ENCODE data around the gene KRT78. TPM values are rescaled to one million over a fixed set of nuclear protein-coding genes. Genes with fewer than 3 reads are reported as not detected.

The KRT78 gene
- total RNA-seq, 2 experiments from 2014 or later: not detected

DNA sequence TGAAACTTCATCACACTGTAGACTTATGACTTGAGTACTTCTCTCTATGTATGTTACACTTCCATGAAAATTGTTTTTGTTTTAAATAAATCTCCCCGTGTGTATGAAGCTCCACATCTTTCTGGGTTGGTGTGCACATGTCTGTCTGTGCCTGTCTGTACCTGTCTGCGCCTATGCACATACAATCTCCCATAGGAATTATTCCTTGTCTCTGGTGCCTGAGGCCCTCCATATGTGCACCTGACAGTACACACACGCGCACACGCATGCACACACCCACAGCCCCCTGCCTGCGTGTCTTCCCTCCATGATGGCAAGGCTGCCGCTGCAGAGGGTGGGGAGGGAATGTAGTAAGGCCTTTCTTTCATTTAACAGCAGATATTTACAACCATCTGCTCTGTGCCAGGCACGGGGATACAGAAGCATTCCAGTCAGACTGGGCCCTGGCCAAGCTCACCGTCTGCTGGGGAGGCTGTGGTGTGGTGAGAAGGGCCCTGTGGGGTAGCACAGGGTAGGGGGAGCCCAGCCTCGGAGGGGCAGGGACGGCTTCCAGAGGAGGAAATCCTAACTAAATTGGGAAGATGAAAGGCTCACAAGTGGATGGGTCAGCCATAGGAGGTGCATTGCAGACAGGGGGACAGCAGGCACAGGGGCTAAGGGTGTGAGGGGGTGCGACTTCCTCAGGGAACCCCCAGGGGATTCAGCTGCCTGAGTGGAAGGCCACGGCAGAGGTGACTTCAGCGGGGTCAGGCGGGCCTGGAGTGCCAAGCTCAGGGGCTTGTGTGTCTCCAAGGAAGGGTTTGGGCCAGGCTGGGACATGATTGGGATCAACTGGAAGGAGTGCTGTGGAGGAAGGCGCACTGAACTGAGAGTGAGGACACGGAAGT, 30.0 kb upstream of the KRT78 start:
- Mint-ChIP-seq H3K36me3 (ENCODE audit: low read depth) (no peaks in the 10 kb centered on the region), H3K4me3 (no peak overlapping the region)

DNA sequence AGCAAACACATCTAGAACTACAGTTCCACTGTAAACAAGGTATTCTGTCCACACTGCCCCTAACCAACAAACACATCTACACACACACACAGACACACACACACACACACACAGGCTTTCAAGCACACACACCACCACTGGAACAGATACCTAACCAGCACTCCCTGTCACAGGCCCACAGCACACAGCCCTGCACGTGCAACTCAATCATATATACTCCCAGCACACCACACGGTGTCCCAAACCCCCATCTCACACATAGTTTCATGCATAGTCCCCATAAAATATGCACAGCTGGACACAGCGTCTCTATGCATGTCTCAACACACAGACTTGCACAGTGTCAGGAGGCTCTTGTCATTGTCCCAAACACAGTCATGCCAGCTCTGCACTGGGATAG, 28.4 kb upstream of the KRT78 start:
- H3K27ac Mint-ChIP-seq: no peak overlapping the region

More for the DNA sequence above, 30.0 kb upstream of the KRT78 start:
- Mint-ChIP-seq H3K27ac (no peak overlapping the region), H3K27me3 (ENCODE audit: low read depth) (no peaks in the 10 kb centered on the region), H3K4me1 (ENCODE audit: low read depth) (peaks cover 12% of the 10 kb centered on the region), H3K9me3 (no peaks in the 10 kb centered on the region)
- DNase-seq: no peak
- CTCF ChIA-PET: interaction anchor here (0.6 to 8.6 kb wide), 67 partner anchors 7 to 828 kb away, joined by 3 to 369 read pairs (median 4); partner anchors contain the start of genes KRT1, KRT18, KRT73 and KRT74
- intact Hi-C loops (cut with micrococcal nuclease): loop anchor here (1.0 to 2.0 kb wide), 3 partner anchors 295 to 722 kb away; no protein-coding TSS in a partner anchor

GRCh38 chr12:52876372-52876771, 27.6 kb upstream of the KRT78 start:
- CTCF ChIA-PET: interaction anchor here (0.6 to 5.0 kb wide), 4 partner anchors 9 to 288 kb away, joined by 4 to 37 read pairs (median 6); no protein-coding TSS in a partner anchor
- intact Hi-C loops (cut with micrococcal nuclease): no loop called here
- no peak overlapping the region for H3K4me3 Mint-ChIP-seq
- peaks cover 15% of the 10 kb centered on the region for H3K4me1 Mint-ChIP-seq (ENCODE audit: low read depth)
- no peaks in the 10 kb centered on the region for H3K9me3 Mint-ChIP-seq
- DNase-seq: no peak
- no peaks in the 10 kb centered on the region for H3K36me3 Mint-ChIP-seq (ENCODE audit: low read depth)
- no peak overlapping the region for H3K27ac Mint-ChIP-seq
- H3K27me3 Mint-ChIP-seq (ENCODE audit: low read depth): no peaks in the 10 kb centered on the region

More for the DNA sequence above, 28.4 kb upstream of the KRT78 start:
- Mint-ChIP-seq H3K36me3 (ENCODE audit: low read depth) (no peaks in the 10 kb centered on the region), H3K27me3 (ENCODE audit: low read depth) (no peaks in the 10 kb centered on the region), H3K4me3 (no peak overlapping the region), H3K9me3 (no peaks in the 10 kb centered on the region), H3K4me1 (ENCODE audit: low read depth) (peaks cover 15% of the 10 kb centered on the region)
- intact Hi-C loops (cut with micrococcal nuclease): no loop called here
- no peak for DNase-seq
- CTCF ChIA-PET: interaction anchor here (0.6 to 7.7 kb wide), 9 partner anchors 104 to 720 kb away, joined by 3 to 89 read pairs (median 4); no protein-coding TSS in a partner anchor

GRCh38 chr12:52874573-52875435, 26.0 kb upstream of the KRT78 start:
- H3K4me1 Mint-ChIP-seq (ENCODE audit: low read depth): peaks cover 14% of the 10 kb centered on the region
- peak overlapping the region; percentile 48 for H3K4me3 Mint-ChIP-seq
- no peaks in the 10 kb centered on the region for H3K27me3 Mint-ChIP-seq (ENCODE audit: low read depth)
- intact Hi-C loops (cut with micrococcal nuclease): loop anchor here (5.0 kb wide), 2 partner anchors 208 to 483 kb away; no protein-coding TSS in a partner anchor
- H3K36me3 Mint-ChIP-seq (ENCODE audit: low read depth): no peaks in the 10 kb centered on the region
- H3K27ac Mint-ChIP-seq: no peak overlapping the region
- DNase-seq: no peak
- H3K9me3 Mint-ChIP-seq: no peaks in the 10 kb centered on the region
- CTCF ChIA-PET: interaction anchor here (0.6 to 8.2 kb wide), 10 partner anchors 7 to 547 kb away, joined by 3 to 126 read pairs (median 4); no protein-coding TSS in a partner anchor

GRCh38 chr12:52873832-52874572, 25.2 kb upstream of the KRT78 start:
- Mint-ChIP-seq H3K27ac (no peak overlapping the region), H3K4me1 (ENCODE audit: low read depth) (peaks cover 14% of the 10 kb centered on the region), H3K4me3 (peak overlapping the region; percentile 57), H3K36me3 (ENCODE audit: low read depth) (no peaks in the 10 kb centered on the region), H3K9me3 (no peaks in the 10 kb centered on the region), H3K27me3 (ENCODE audit: low read depth) (no peaks in the 10 kb centered on the region)
- peak; percentile 71 for DNase-seq
- intact Hi-C loops (cut with micrococcal nuclease): loop anchor here (5.0 kb wide), 2 partner anchors 207 to 482 kb away; no protein-coding TSS in a partner anchor
- CTCF ChIA-PET: interaction anchor here (0.8 to 8.2 kb wide), 9 partner anchors 8 to 546 kb away, joined by 3 to 126 read pairs (median 3); no protein-coding TSS in a partner anchor

GRCh38 chr12:52873513-52873831, 24.7 kb upstream of the KRT78 start:
- Mint-ChIP-seq H3K27me3 (ENCODE audit: low read depth) (no peaks in the 10 kb centered on the region), H3K4me1 (ENCODE audit: low read depth) (peaks cover 14% of the 10 kb centered on the region), H3K27ac (no peak overlapping the region), H3K9me3 (no peaks in the 10 kb centered on the region), H3K36me3 (ENCODE audit: low read depth) (no peaks in the 10 kb centered on the region), H3K4me3 (peak overlapping the region; percentile 57)
- intact Hi-C loops (cut with micrococcal nuclease): loop anchor here (5.0 kb wide), 2 partner anchors 206 to 481 kb away; no protein-coding TSS in a partner anchor
- DNase-seq: no peak
- CTCF ChIA-PET: interaction anchor here (0.7 to 8.2 kb wide), 8 partner anchors 9 to 501 kb away, joined by 3 to 126 read pairs (median 3); no protein-coding TSS in a partner anchor

- Mint-ChIP-seq H3K36me3 (ENCODE audit: low read depth) (no peaks in the 10 kb centered on the region), H3K27ac (no peak overlapping the region), H3K4me1 (ENCODE audit: low read depth) (peaks cover 15% of the 10 kb centered on the region), H3K4me3 (no peak overlapping the region), H3K27me3 (ENCODE audit: low read depth) (no peaks in the 10 kb centered on the region), H3K9me3 (no peaks in the 10 kb centered on the region)
- no peak for DNase-seq
- intact Hi-C loops (cut with micrococcal nuclease): loop anchor here (5.0 kb wide), 2 partner anchors 206 to 481 kb away; no protein-coding TSS in a partner anchor
- CTCF ChIA-PET: interaction anchor here (0.5 to 8.2 kb wide), 9 partner anchors 9 to 500 kb away, joined by 3 to 126 read pairs (median 3); no protein-coding TSS in a partner anchor
Observed at GRCh38 chr12:52872644-52873389, 24.0 kb upstream of the KRT78 start.

DNA sequence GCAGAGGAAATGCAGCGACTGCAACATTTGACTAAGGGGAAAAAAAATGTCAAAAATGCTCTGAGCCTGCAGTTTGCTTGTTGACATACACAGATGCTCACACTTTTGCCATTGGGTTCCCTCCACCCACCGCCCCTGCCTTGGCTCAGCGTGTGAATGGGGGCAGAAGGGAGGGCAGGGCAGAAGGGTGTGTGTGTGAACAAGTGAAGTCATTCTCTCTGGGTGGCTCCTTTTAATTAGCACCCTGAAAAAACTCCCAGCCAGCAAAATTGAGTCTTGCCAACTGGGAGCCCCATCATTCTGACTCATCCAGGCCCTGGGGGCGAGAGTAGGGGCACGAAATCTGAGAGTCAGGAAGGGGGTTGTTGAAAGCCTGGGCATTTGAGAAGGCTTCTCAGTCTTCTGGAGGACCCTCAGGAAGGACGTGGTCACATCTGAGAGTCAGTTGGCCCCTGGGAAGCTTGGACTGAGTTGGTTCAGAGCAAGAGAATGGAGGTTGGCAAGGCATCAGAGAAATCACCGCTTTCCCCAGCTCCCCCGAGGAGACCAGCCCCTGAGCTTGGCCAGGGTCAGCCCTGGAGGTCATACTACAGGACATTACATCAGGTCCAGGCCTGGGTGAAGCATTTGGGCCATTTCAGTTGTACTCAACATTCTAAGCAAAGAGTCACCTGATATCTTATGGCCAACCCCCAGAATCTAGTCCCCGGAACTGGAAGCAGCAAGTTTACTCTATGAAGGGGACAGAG, 22.7 kb upstream of the KRT78 start:
- Mint-ChIP-seq H3K9me3 (no peaks in the 10 kb centered on the region), H3K27ac (no peak overlapping the region), H3K4me3 (no peak overlapping the region), H3K4me1 (ENCODE audit: low read depth) (peaks cover 25% of the 10 kb centered on the region), H3K36me3 (ENCODE audit: low read depth) (no peaks in the 10 kb centered on the region), H3K27me3 (ENCODE audit: low read depth) (no peaks in the 10 kb centered on the region)
- no peak for DNase-seq
- intact Hi-C loops (cut with micrococcal nuclease): loop anchor here (2.0 to 5.0 kb wide), 3 partner anchors 204 to 499 kb away; no protein-coding TSS in a partner anchor
- CTCF ChIA-PET: interaction anchor here (0.7 to 8.2 kb wide), 16 partner anchors 11 to 711 kb away, joined by 3 to 126 read pairs (median 5); no protein-coding TSS in a partner anchor

GRCh38 chr12:52870361-52871290, 21.8 kb upstream of the KRT78 start:
- Mint-ChIP-seq H3K27ac (no peak overlapping the region), H3K36me3 (ENCODE audit: low read depth) (no peaks in the 10 kb centered on the region), H3K9me3 (no peaks in the 10 kb centered on the region), H3K4me3 (no peak overlapping the region), H3K4me1 (ENCODE audit: low read depth) (peaks cover 25% of the 10 kb centered on the region), H3K27me3 (ENCODE audit: low read depth) (no peaks in the 10 kb centered on the region)
- CTCF ChIA-PET: interaction anchor here (0.6 to 8.2 kb wide), 43 partner anchors 9 to 711 kb away, joined by 3 to 126 read pairs (median 4); no protein-coding TSS in a partner anchor
- peak; percentile 88 for DNase-seq
- intact Hi-C loops (cut with micrococcal nuclease): loop anchor here (1.0 to 5.0 kb wide), 4 partner anchors 203 to 498 kb away; no protein-coding TSS in a partner anchor

Data from activated naive CD4-positive, alpha-beta T cell treated with anti-CD3 and anti-CD28 coated beads for 36 hours (primary cell).